ENCODE data around the gene ZNF575. TPM values are rescaled to one million over a fixed set of nuclear protein-coding genes. Genes with fewer than 3 reads are reported as not detected.

ZNF575 gene
- total RNA-seq, 1 experiment from 2014 or later: 1.1 TPM

- H3K9me3 Mint-ChIP-seq (ENCODE audit: unreplicated experiment): no peaks in the 10 kb centered on the region
- ChIA-PET CTCF (no interaction called here), POLR2A (no interaction called here)
- no peak overlapping the region for H3K27ac Mint-ChIP-seq (ENCODE audit: low read depth, unreplicated experiment)
- no peak for DNase-seq (ENCODE audit: unreplicated experiment)
- intact Hi-C loops (cut with micrococcal nuclease): no loop called here
- H3K27me3 Mint-ChIP-seq (ENCODE audit: insufficient read depth, unreplicated experiment): peaks cover 14% of the 10 kb centered on the region
- H3K36me3 Mint-ChIP-seq (ENCODE audit: insufficient read depth, unreplicated experiment): peaks cover 13% of the 10 kb centered on the region
- H3K4me3 Mint-ChIP-seq (ENCODE audit: unreplicated experiment): no peak overlapping the region
- H3K4me1 Mint-ChIP-seq (ENCODE audit: insufficient read depth, unreplicated experiment): no peaks in the 10 kb centered on the region
- BruUV-seq (replicated peaks): no TSS peak
- no peak for TF ChIP-seq CTCF (IDR thresholded peaks at IDR 0.05; ENCODE audit: unreplicated experiment)
These were observed 48.5 kb downstream of the ZNF575 start for GRCh38 chr19:43581467-43581866.

- Mint-ChIP-seq H3K4me1 (ENCODE audit: insufficient read depth, unreplicated experiment) (no peaks in the 10 kb centered on the region), H3K27me3 (ENCODE audit: insufficient read depth, unreplicated experiment) (peaks cover 14% of the 10 kb centered on the region), H3K9me3 (ENCODE audit: unreplicated experiment) (no peaks in the 10 kb centered on the region), H3K4me3 (ENCODE audit: unreplicated experiment) (no peak overlapping the region), H3K27ac (ENCODE audit: low read depth, unreplicated experiment) (no peak overlapping the region), H3K36me3 (ENCODE audit: insufficient read depth, unreplicated experiment) (peaks cover 7% of the 10 kb centered on the region)
- ChIA-PET POLR2A (interaction anchor here (0.6 to 0.7 kb wide), 2 partner anchors 172 to 798 kb away, joined by 3 read pairs; partner anchors contain the start of gene SMG9), CTCF (interaction anchor here (1.6 kb wide), 1 partner anchor 12 kb away, joined by 5 read pairs; no protein-coding TSS in a partner anchor)
- TF ChIP-seq CTCF (IDR thresholded peaks at IDR 0.05; ENCODE audit: unreplicated experiment): no peak
- BruUV-seq (replicated peaks): no TSS peak
- no peak for DNase-seq (ENCODE audit: unreplicated experiment)
- intact Hi-C loops (cut with micrococcal nuclease): no loop called here
These were observed 49.5 kb downstream of the ZNF575 start for GRCh38 chr19:43582495-43582894.

GRCh38 chr19:43584484-43584883 lies 51.5 kb downstream of the ZNF575 start:
- Mint-ChIP-seq H3K27ac (ENCODE audit: low read depth, unreplicated experiment) (no peak overlapping the region), H3K27me3 (ENCODE audit: insufficient read depth, unreplicated experiment) (no peaks in the 10 kb centered on the region), H3K4me1 (ENCODE audit: insufficient read depth, unreplicated experiment) (no peaks in the 10 kb centered on the region), H3K36me3 (ENCODE audit: insufficient read depth, unreplicated experiment) (peaks cover 10% of the 10 kb centered on the region), H3K4me3 (ENCODE audit: unreplicated experiment) (no peak overlapping the region), H3K9me3 (ENCODE audit: unreplicated experiment) (no peaks in the 10 kb centered on the region)
- TF ChIP-seq CTCF (IDR thresholded peaks at IDR 0.05; ENCODE audit: unreplicated experiment): no peak
- no peak for DNase-seq (ENCODE audit: unreplicated experiment)
- BruUV-seq (replicated peaks): no TSS peak
- intact Hi-C loops (cut with micrococcal nuclease): no loop called here
- ChIA-PET POLR2A (no interaction called here), CTCF (interaction anchor here (1.4 kb wide), 1 partner anchor 9 kb away, joined by 4 read pairs; no protein-coding TSS in a partner anchor)

Other genes with a start within 250 kb of the ZNF575 start
- gene CD177, start 179.5 kb upstream of the ZNF575 start, total RNA-seq (2022): 0.26 and 0.96 TPM in 2 replicates
- gene TEX101, start 118.3 kb upstream of the ZNF575 start, total RNA-seq (2022): not detected in 2 replicates
- gene LYPD3, start 67.6 kb upstream of the ZNF575 start, total RNA-seq (2022): 2.5 and 3.1 TPM in 2 replicates
- gene PHLDB3, start 28.4 kb upstream of the ZNF575 start, total RNA-seq (2022): 9.9 and 11.8 TPM in 2 replicates
- gene ETHE1, start 6.0 kb upstream of the ZNF575 start, total RNA-seq (2022): 78.0 and 94.4 TPM in 2 replicates
- 18.0 and 20.6 TPM in 2 replicates for gene XRCC1, start 42.3 kb downstream of the ZNF575 start, total RNA-seq (2022)
- gene PINLYP, start 42.6 kb downstream of the ZNF575 start, total RNA-seq (2022): 0.74 TPM in 1 of 2 replicates, not detected in the other
- 21.0 and 26.5 TPM in 2 replicates for gene IRGQ, start 62.9 kb downstream of the ZNF575 start, total RNA-seq (2022)
- 13.2 and 18.4 TPM in 2 replicates for gene ZNF576, start 63.4 kb downstream of the ZNF575 start, total RNA-seq (2022)
- 0.28 and 0.88 TPM in 2 replicates for gene SRRM5, start 78.9 kb downstream of the ZNF575 start, total RNA-seq (2022)
- 18.6 and 23.3 TPM in 2 replicates for gene ZNF428, start 86.4 kb downstream of the ZNF575 start, total RNA-seq (2022)
- 3.2 and 3.8 TPM in 2 replicates for gene CADM4, start 106.7 kb downstream of the ZNF575 start, total RNA-seq (2022)
- 14.0 and 32.2 TPM in 2 replicates for gene PLAUR, start 137.0 kb downstream of the ZNF575 start, total RNA-seq (2022)
- gene IRGC, start 182.9 kb downstream of the ZNF575 start, total RNA-seq (2022): not detected in 2 replicates
- 76.0 and 76.4 TPM in 2 replicates for gene SMG9, start 221.8 kb downstream of the ZNF575 start, total RNA-seq (2022)
- gene KCNN4, start 247.8 kb downstream of the ZNF575 start, total RNA-seq (2022): 34.2 and 45.9 TPM in 2 replicates